HepG2 (cell line): ENCODE results near the gene MYO3B. TPM values are rescaled to one million over a fixed set of nuclear protein-coding genes. Genes with fewer than 3 reads are reported as not detected.
A peak's percentile ranks its signal among the peaks of the same experiment; 100 is the strongest.

ENCODE experiments used
- ATF2 ChIP-seq: sonication (generic); formaldehyde crosslinking; IDR thresholded peaks from 2 replicates; pipeline ENCODE4 v1.4.0; 2020; ENCODE audit warnings: missing genetic modification reagents
- DNMT3B ChIP-seq: conservative IDR thresholded peaks from 2 replicates; pipeline ENCODE4 v1.6.1; 2016; ENCODE audit warnings: missing biosample characterization, control low read depth
- FOXA3 ChIP-seq: IDR thresholded peaks from 2 replicates; pipeline ENCODE4 v1.6.1; 2016; ENCODE audit warnings: missing genetic modification reagents, missing compliant biosample characterization
- GPBP1L1 ChIP-seq: sonication (generic); formaldehyde crosslinking; IDR thresholded peaks from 2 replicates; pipeline ENCODE4 v1.5.0; 2020; ENCODE audit warnings: mild to moderate bottlenecking, missing genetic modification reagents
- HDAC1 ChIP-seq: sonication (generic); formaldehyde crosslinking; IDR thresholded peaks from 2 replicates; pipeline ENCODE4 v1.5.1; 2020; ENCODE audit warnings: mild to moderate bottlenecking, missing genetic modification reagents
- HIC2 ChIP-seq: sonication (generic); formaldehyde crosslinking; IDR thresholded peaks from 2 replicates; pipeline ENCODE4 v1.9.0; 2022; ENCODE audit warnings: low read depth, missing genetic modification reagents
- IKZF4 ChIP-seq: sonication (generic); formaldehyde crosslinking; IDR thresholded peaks from 2 replicates; pipeline ENCODE4 v1.5.1; 2020; ENCODE audit warnings: borderline replicate concordance, mild to moderate bottlenecking, low read depth, missing genetic modification reagents; ENCODE audit errors: not compliant biosample characterization
- MATR3 ChIP-seq: sonication (generic); formaldehyde crosslinking; IDR thresholded peaks from 2 replicates; pipeline ENCODE4 v1.4.0; 2020; ENCODE audit warnings: missing genetic modification reagents
- NCOR1 ChIP-seq: fragments of 200-600 bp; sonication (generic); IDR thresholded peaks from 2 replicates; pipeline ENCODE4 v1.7.0; 2017; ENCODE audit warnings: antibody characterized with exemption, low read length, borderline replicate concordance
- PCBP1 ChIP-seq: fragments of 200-400 bp; formaldehyde crosslinking; IDR thresholded peaks from 2 replicates; pipeline ENCODE4 v1.6.1; 2017; ENCODE audit warnings: mild to moderate bottlenecking, low read depth, low read length, borderline replicate concordance
- SCMH1 ChIP-seq: sonication (generic); formaldehyde crosslinking; IDR thresholded peaks from 2 replicates; pipeline ENCODE4 v1.9.0; 2021; ENCODE audit warnings: missing genetic modification reagents, mild to moderate bottlenecking, borderline replicate concordance
- SRSF1 ChIP-seq: fragments of 200-400 bp; formaldehyde crosslinking; optimal IDR thresholded peaks from 2 replicates; pipeline ENCODE3; 2017; ENCODE audit warnings: mild to moderate bottlenecking, low read depth, low read length, moderate library complexity
- TIGD3 ChIP-seq: sonication (generic); formaldehyde crosslinking; IDR thresholded peaks from 2 replicates; pipeline ENCODE4 v1.5.1; 2020; ENCODE audit warnings: mild to moderate bottlenecking, missing genetic modification reagents, borderline replicate concordance
- TRIM24 ChIP-seq: sonication (generic); formaldehyde crosslinking; IDR thresholded peaks from 2 replicates; pipeline ENCODE4 v1.8.0; 2022; ENCODE audit warnings: mild to moderate bottlenecking, missing genetic modification reagents
- ZFP36L1 ChIP-seq: sonication (generic); formaldehyde crosslinking; IDR thresholded peaks from 2 replicates; pipeline ENCODE4 v1.8.0; 2022; ENCODE audit warnings: mild to moderate bottlenecking, missing genetic modification reagents, moderate library complexity
- ZFP90 ChIP-seq: sonication (generic); formaldehyde crosslinking; IDR thresholded peaks from 2 replicates; pipeline ENCODE4 v1.8.0; 2022; ENCODE audit warnings: missing genetic modification reagents, mild to moderate bottlenecking, inconsistent platforms, borderline replicate concordance
- ZNF558 ChIP-seq: sonication (generic); formaldehyde crosslinking; IDR thresholded peaks from 2 replicates; pipeline ENCODE4 v1.9.0; 2022; ENCODE audit warnings: mild to moderate bottlenecking, missing genetic modification reagents, borderline replicate concordance
- ZNF652 ChIP-seq: IDR thresholded peaks from 2 replicates; pipeline ENCODE4 v1.6.1; 2016; ENCODE audit warnings: low read depth, borderline replicate concordance
- ZSCAN30 ChIP-seq: sonication (generic); formaldehyde crosslinking; IDR thresholded peaks from 2 replicates; pipeline ENCODE4 v1.5.0; 2020; ENCODE audit warnings: mild to moderate bottlenecking, missing genetic modification reagents
- polyA plus RNA-seq, 8 experiments: library from polyadenylated mRNA; depleted of rRNA in 3 of 8; stranded (reverse) in 7 of 8; unstranded in 1 of 8; fragments of >200 nt; fragmentation: Illumina TruSeq in 4 of 8; extraction: Trizol in 4 of 8; gene quantifications; 2 replicates each; pipeline versions ENCODE4 v1.2.1 to v1.2.3, GENCODE V29; 2011 to 2016; ENCODE audit warnings: low read depth in 4 of 8, missing spikeins in 1 of 8, mixed read lengths in 1 of 8; ENCODE audit not compliant: insufficient read depth in 1 of 8
- total RNA-seq, 5 experiments: library from RNA; depleted of rRNA; stranded (reverse); fragments of >200 nt; fragmentation: Illumina TruSeq; extraction: Trizol; gene quantifications; 2 replicates each; pipeline ENCODE4 v1.2.3, GENCODE V29; 2016; ENCODE audit warnings: low read depth in 1 of 5

MYO3B gene
- total and polyA plus RNA-seq, 2 of the 13 experiments (the other 11 are each of a cell fraction or from before 2014, with no cell fraction given) = 0.01 TPM; not detected in 1

GRCh38 chr2:170485254-170486026 lies 307.5 kb downstream of the MYO3B start (continued):
- TF ChIP-seq GPBP1L1 (CRISPR knock-in tag) (no peak), FOXA3 (CRISPR knock-in tag) (0 out of 2 replicates have a peak, but pooled peaks have one; percentile 21), ZNF558 (CRISPR knock-in tag) (no peak), SCMH1 (no peak), HDAC1 (0 out of 2 replicates have a peak, but pooled peaks have one; percentile 49), ZFP36L1 (no peak), HIC2 (CRISPR knock-in tag) (no peak), ZSCAN30 (CRISPR knock-in tag) (no peak), ZFP90 (CRISPR knock-in tag) (no peak), ATF2 (CRISPR knock-in tag) (no peak), ZNF652 (no peak), DNMT3B (CRISPR knock-in tag) (no peak), SRSF1 (no peak), IKZF4 (CRISPR knock-in tag) (no peak), TIGD3 (CRISPR knock-in tag) (no peak), PCBP1 (no peak), MATR3 (CRISPR knock-in tag) (no peak), TRIM24 (CRISPR knock-in tag) (0 out of 2 replicates have a peak, but pooled peaks have one; percentile 45), NCOR1 (peak; percentile 99)
